H1 (cell line): ENCODE measurements around the gene SSTR4. TPM values are rescaled to one million over a fixed set of nuclear protein-coding genes. Genes with fewer than 3 reads are reported as not detected.

Experiments used
- CTCF ChIA-PET: fragments of 300-600 bp; sonication (Branson Sonifier 250); formaldehyde crosslinking; loops from one replicate; lab custom pipeline; 2021; ENCODE audit not compliant: partially characterized antibody; lab: Charles Lee
- POLR2A ChIA-PET: fragments of 300-600 bp; sonication (Branson Sonifier 250); formaldehyde crosslinking; loops from one replicate; lab custom pipeline; 2021; ENCODE audit warnings: inconsistent platforms; ENCODE audit not compliant: partially characterized antibody; lab: Charles Lee
- DNase-seq, 2 experiments: peaks; one replicate each; pipeline versions ENCODE4 v3.0.0 to v3.0.0-alpha.2; 2010 to 2022; ENCODE audit warnings: low spot score in 2 of 2, low read depth in 1 of 2, mixed read lengths in 1 of 2
- FAIRE-seq: peaks from 2 replicates; lab custom pipeline; 2011; peaks lifted over from hg19 to GRCh38; lab: Jason Lieb, UNC
- H2AFZ ChIP-seq: 2 replicates; pipeline ENCODE4 v1.8.1; 2012; ENCODE audit warnings: low read length, inconsistent platforms
- H2AK5ac ChIP-seq: 2 replicates; pipeline ENCODE4 v1.6.1; 2013; ENCODE audit warnings: low read depth, low read length
- H2BK120ac ChIP-seq: replicated peaks from 2 replicates; pipeline ENCODE3; 2013; ENCODE audit warnings: low read depth, low read length, inconsistent platforms
- H2BK12ac ChIP-seq: 2 replicates; pipeline ENCODE4 v1.6.1; 2013; ENCODE audit warnings: low read depth, low read length
- H2BK15ac ChIP-seq: 2 replicates; pipeline ENCODE4 v1.6.1; 2013; ENCODE audit warnings: low read length
- H2BK20ac ChIP-seq: 2 replicates; pipeline ENCODE4 v1.6.1; 2013; ENCODE audit warnings: low read length
- H2BK5ac ChIP-seq: 2 replicates; pipeline ENCODE4 v1.6.1; 2013; ENCODE audit warnings: low read depth, low read length
- H3K14ac ChIP-seq: 2 replicates; pipeline ENCODE4 v1.6.1; 2013; ENCODE audit warnings: inconsistent platforms; ENCODE audit not compliant: insufficient read length
- H3K18ac ChIP-seq: 2 replicates; pipeline ENCODE4 v1.6.1; 2013; ENCODE audit warnings: low read length; ENCODE audit errors: extremely low read depth
- H3K23ac ChIP-seq: 2 replicates; pipeline ENCODE4 v1.6.1; 2013; ENCODE audit warnings: inconsistent platforms; ENCODE audit not compliant: insufficient read length
- H3K23me2 ChIP-seq: 2 replicates; pipeline ENCODE4 v1.6.1; 2013; ENCODE audit warnings: low read depth, low read length
- H3K27ac ChIP-seq: 2 replicates; pipeline ENCODE4 v1.6.1; 2011; ENCODE audit warnings: low read depth, low read length, inconsistent platforms
- H3K27me3 ChIP-seq, 4 experiments: replicated peaks in 1 of 4; 1 replicate in 1 of 4; 2 replicates in 3 of 4; pipeline versions ENCODE4 v1.6.1 to v1.8.1; 2011 to 2013; ENCODE audit warnings: low read length in 3 of 4, mild to moderate bottlenecking in 3 of 4, inconsistent platforms in 2 of 4, mixed read lengths in 2 of 4, moderate library complexity in 1 of 4; ENCODE audit not compliant: control insufficient read depth in 3 of 4, insufficient read depth in 3 of 4; ENCODE audit errors: extremely low read depth in 1 of 4
- H3K36me3 ChIP-seq, 4 experiments: 2 replicates each; pipeline versions ENCODE4 v1.6.1 to v1.8.1; 2011 to 2013; ENCODE audit warnings: mild to moderate bottlenecking in 4 of 4, low read length in 3 of 4, moderate library complexity in 2 of 4, control low read depth in 1 of 4, inconsistent platforms in 1 of 4; ENCODE audit not compliant: insufficient read depth in 4 of 4, control insufficient read depth in 2 of 4
- H3K4ac ChIP-seq: replicated peaks from 2 replicates; pipeline ENCODE3; 2013; ENCODE audit warnings: low read length, low read depth, mixed read lengths, inconsistent platforms; ENCODE audit not compliant: insufficient read length
- H3K4me1 ChIP-seq, 4 experiments: replicated peaks in 1 of 4; 1 replicate in 1 of 4; 2 replicates in 3 of 4; pipeline versions ENCODE4 v1.6.1 to v1.8.1; 2011 to 2013; ENCODE audit warnings: low read length in 3 of 4, inconsistent platforms in 2 of 4, mixed read lengths in 1 of 4; ENCODE audit not compliant: insufficient read depth in 4 of 4, control insufficient read depth in 3 of 4
- H3K4me2 ChIP-seq, 2 experiments: 2 replicates each; pipeline versions ENCODE4 v1.6.1 to v1.8.1; 2011 to 2013; ENCODE audit warnings: low read depth in 2 of 2, low read length in 2 of 2, control low read depth in 1 of 2, inconsistent platforms in 1 of 2, mild to moderate bottlenecking in 1 of 2; ENCODE audit not compliant: insufficient read depth in 1 of 2
- H3K4me3 ChIP-seq, 4 experiments: fragments of 200-600, 300-600 bp in 1 of 4; sonication (generic), shearing (Covaris generic), sonication (Bioruptor Twin) in 1 of 4; 2 replicates each; pipeline versions ENCODE4 v1.5.1 to v1.8.1; 2011 to 2016; ENCODE audit warnings: low read length in 4 of 4, low read depth in 3 of 4, control low read depth in 2 of 4, inconsistent platforms in 2 of 4, mild to moderate bottlenecking in 2 of 4, mixed read lengths in 1 of 4, moderate library complexity in 1 of 4; ENCODE audit not compliant: insufficient read depth in 2 of 4; ENCODE audit errors: extremely low read depth in 1 of 4
- H3K56ac ChIP-seq: replicated peaks from 2 replicates; pipeline ENCODE3; 2013; ENCODE audit warnings: low read depth, mild to moderate bottlenecking, mixed read lengths, low read length, inconsistent platforms; ENCODE audit not compliant: insufficient read length
- H3K79me1 ChIP-seq: 2 replicates; pipeline ENCODE4 v1.6.1; 2013; ENCODE audit warnings: low read depth, low read length, control low read depth
- H3K79me2 ChIP-seq, 2 experiments: 2 replicates each; pipeline versions ENCODE4 v1.6.1 to v1.8.1; 2012 to 2013; ENCODE audit warnings: low read length in 2 of 2, mild to moderate bottlenecking in 2 of 2, inconsistent platforms in 1 of 2; ENCODE audit not compliant: insufficient read depth in 2 of 2, control insufficient read depth in 1 of 2
- H3K9ac ChIP-seq, 4 experiments: replicated peaks in 1 of 4; 1 replicate in 1 of 4; 2 replicates in 3 of 4; pipeline versions ENCODE4 v1.6.1 to v1.8.1; 2011 to 2013; ENCODE audit warnings: low read depth in 3 of 4, low read length in 3 of 4, control low read depth in 2 of 4, mild to moderate bottlenecking in 2 of 4, moderate library complexity in 2 of 4, inconsistent platforms in 1 of 4; ENCODE audit errors: extremely low read depth in 1 of 4
- H3K9me3 ChIP-seq, 2 experiments: 2 replicates each; pipeline versions ENCODE4 v1.6.1 to v1.8.1; 2012 to 2013; ENCODE audit warnings: mild to moderate bottlenecking in 2 of 2, moderate library complexity in 2 of 2, control low read depth in 1 of 2, inconsistent platforms in 1 of 2, low read depth in 1 of 2, low read length in 1 of 2, mixed read lengths in 1 of 2; ENCODE audit not compliant: insufficient read depth in 2 of 2
- H4K20me1 ChIP-seq, 2 experiments: replicated peaks in 1 of 2; 2 replicates each; pipeline versions ENCODE3 to v1.8.1; 2011 to 2013; ENCODE audit warnings: inconsistent platforms in 2 of 2, low read length in 2 of 2, mild to moderate bottlenecking in 1 of 2; ENCODE audit not compliant: insufficient read depth in 2 of 2, control insufficient read depth in 1 of 2
- H4K5ac ChIP-seq: 2 replicates; pipeline ENCODE4 v1.6.1; 2013; ENCODE audit warnings: low read length, low read depth, mixed read lengths, inconsistent platforms; ENCODE audit not compliant: insufficient read length
- H4K8ac ChIP-seq: 2 replicates; pipeline ENCODE4 v1.8.0; 2013; ENCODE audit warnings: mild to moderate bottlenecking, moderate library complexity, low read length, inconsistent platforms; ENCODE audit not compliant: insufficient read depth; ENCODE audit errors: extremely low read depth
- H4K91ac ChIP-seq: replicated peaks from 2 replicates; pipeline ENCODE3; 2013; ENCODE audit warnings: low read length, mixed read lengths, inconsistent platforms; ENCODE audit not compliant: insufficient read length
- EGR1 ChIP-seq: IDR thresholded peaks from 2 replicates; pipeline ENCODE4 v1.6.1; 2011; ENCODE audit warnings: low read depth, low read length, borderline replicate concordance
- POLR2AphosphoS5 ChIP-seq: IDR thresholded peaks from 2 replicates; pipeline ENCODE4 v1.6.1; 2011; ENCODE audit warnings: low read depth, low read length
- WGBS, 2 experiments: shearing (Covaris generic) in 1 of 2; methylation state at CpG; one replicate each; pipeline versions ENCODE4 v1.1.6 to v1.1.7; 2013 to 2015; ENCODE audit warnings: low lambda C conversion rate in 2 of 2, mixed read lengths in 2 of 2, inconsistent platforms in 1 of 2, low coverage in 1 of 2, missing lambda C conversion rate in 1 of 2; ENCODE audit not compliant: insufficient replicate concordance in 2 of 2, insufficient coverage in 1 of 2, insufficient read length in 1 of 2; ENCODE audit errors: extremely low coverage in 1 of 2, missing lambda C conversion rate in 1 of 2; 5-methylcytosine and 5-hydroxymethylcytosine counted together
- polyA plus RNA-seq, 7 experiments: library from polyadenylated mRNA; depleted of rRNA in 3 of 7; stranded (reverse) in 5 of 7; unstranded in 2 of 7; fragments of >200 nt in 5 of 7; fragments of 200-250 nt in 2 of 7; gene quantifications; 1 replicate in 5 of 7; 2 replicates in 1 of 7; 4 replicates in 1 of 7; pipeline versions ENCODE4 v1.2.1 to v1.2.3, GENCODE V29; 2011 to 2013; ENCODE audit warnings: missing spikeins in 2 of 7, mixed read lengths in 2 of 7
- total RNA-seq: library from RNA; stranded (reverse); fragmentation: NEBNext Ultra II Directional; extraction: Animal tissue kit (Norgen Biotek cat#: 25700); gene quantifications from 2 replicates; pipeline ENCODE4 v1.2.1, GENCODE V29; 2021

Gene SSTR4
- total and polyA plus RNA-seq, 2 of the 8 experiments (the other 6 are each of a cell fraction or from before 2014, with no cell fraction given), result 0.05 TPM; not detected in 1

- Histone ChIP-seq H2BK120ac (no peak overlapping the region), H3K27me3 (no peaks in the 10 kb centered on the region), H3K23ac (no peak overlapping the region), H2BK5ac (no peak overlapping the region), H3K4me2 (no peak overlapping the region), H4K91ac (no peak overlapping the region), H3K79me1 (no peaks in the 10 kb centered on the region), H3K9ac (no peak overlapping the region), H4K8ac (no peak overlapping the region), H3K4me3 (no peak overlapping the region), H2BK20ac (no peak overlapping the region), H4K20me1 (no peaks in the 10 kb centered on the region), H3K27ac (no peak overlapping the region), H2BK15ac (no peak overlapping the region), H3K18ac (no peak overlapping the region), H3K56ac (no peak overlapping the region), H3K4me1 (no peaks in the 10 kb centered on the region), H3K36me3 (no peaks in the 10 kb centered on the region), H4K5ac (no peak overlapping the region), H3K9me3 (no peaks in the 10 kb centered on the region), H3K79me2 (no peaks in the 10 kb centered on the region), H3K4ac (no peak overlapping the region), H2BK12ac (no peak overlapping the region), H2AK5ac (no peak overlapping the region), H2AFZ (no peak overlapping the region), H3K14ac (no peak overlapping the region), H3K23me2 (no peaks in the 10 kb centered on the region)
- CTCF ChIA-PET, result interaction anchor here (1.2 kb wide), 1 partner anchor 20 kb away, joined by 3 read pairs; no protein-coding TSS in a partner anchor
- POLR2A ChIA-PET, result no interaction called here
- WGBS, 2 experiments, result 88% methylated on average over 6 of the region's 6 CpGs; no CpG with 5 or more reads in 1 of the 2 experiments
- DNase-seq (no peak), FAIRE-seq (no peak)
- TF ChIP-seq EGR1 (no peak), POLR2AphosphoS5 (no peak)
Observed at GRCh38 chr20:23002276-23002675, 32.8 kb upstream of the SSTR4 start.
